Astrocyte (in vitro differentiated cells and primary cell): ENCODE data around the gene SLC15A1.

Experiments
- EZH2 ChIP-seq: IDR thresholded peaks from 2 replicates; pipeline ENCODE4 v1.6.1; 2012; ENCODE audit warnings: mild to moderate bottlenecking, low read length, inconsistent platforms; ENCODE audit not compliant: insufficient read depth
- TF ChIP-seq, protein P1 (sequence below): IDR thresholded peaks from 2 replicates; pipeline ENCODE4 v1.5.1; 2011; ENCODE audit warnings: low read depth, mild to moderate bottlenecking, inconsistent platforms, low read length, moderate library complexity; ENCODE audit not compliant: insufficient read depth

DNA sequence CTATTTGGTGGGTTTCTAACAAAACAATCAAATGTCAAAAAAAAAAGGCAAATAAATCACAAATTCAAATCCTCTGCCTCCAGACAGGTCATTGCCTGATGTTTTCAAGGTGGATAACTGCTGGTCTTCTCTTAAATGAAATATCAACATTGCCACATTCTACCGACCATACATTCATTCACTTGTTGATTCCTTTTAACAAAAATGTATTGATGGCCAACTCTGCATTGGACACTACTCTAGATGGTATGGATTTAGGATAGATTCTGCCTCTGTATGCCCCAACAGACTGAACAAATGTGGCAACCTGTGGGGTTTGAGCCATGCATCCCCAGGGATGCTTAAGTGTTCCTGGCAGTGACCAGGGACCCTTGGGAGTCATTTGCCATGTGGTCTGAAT is 88.0 kb downstream of the SLC15A1 start:
- TF ChIP-seq, protein P1, sequence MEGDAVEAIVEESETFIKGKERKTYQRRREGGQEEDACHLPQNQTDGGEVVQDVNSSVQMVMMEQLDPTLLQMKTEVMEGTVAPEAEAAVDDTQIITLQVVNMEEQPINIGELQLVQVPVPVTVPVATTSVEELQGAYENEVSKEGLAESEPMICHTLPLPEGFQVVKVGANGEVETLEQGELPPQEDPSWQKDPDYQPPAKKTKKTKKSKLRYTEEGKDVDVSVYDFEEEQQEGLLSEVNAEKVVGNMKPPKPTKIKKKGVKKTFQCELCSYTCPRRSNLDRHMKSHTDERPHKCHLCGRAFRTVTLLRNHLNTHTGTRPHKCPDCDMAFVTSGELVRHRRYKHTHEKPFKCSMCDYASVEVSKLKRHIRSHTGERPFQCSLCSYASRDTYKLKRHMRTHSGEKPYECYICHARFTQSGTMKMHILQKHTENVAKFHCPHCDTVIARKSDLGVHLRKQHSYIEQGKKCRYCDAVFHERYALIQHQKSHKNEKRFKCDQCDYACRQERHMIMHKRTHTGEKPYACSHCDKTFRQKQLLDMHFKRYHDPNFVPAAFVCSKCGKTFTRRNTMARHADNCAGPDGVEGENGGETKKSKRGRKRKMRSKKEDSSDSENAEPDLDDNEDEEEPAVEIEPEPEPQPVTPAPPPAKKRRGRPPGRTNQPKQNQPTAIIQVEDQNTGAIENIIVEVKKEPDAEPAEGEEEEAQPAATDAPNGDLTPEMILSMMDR, result no peak
- no peak for TF ChIP-seq EZH2
